NCI-H1436 (cell line): Measurements from ENCODE around the gene ABLIM3.

ENCODE experiments used
- DNase-seq: peaks from one replicate; lab custom pipeline; 2025; lab: John Stamatoyannopoulos, UW

ABLIM3 gene

GRCh38 chr5:149141224-149141956 lies at the start of gene ABLIM3:
TSS of gene ABLIM3 (plus strand) at chr5:149141493. CDS start at chr5:149142096, 603 bp downstream.
- DNase-seq: peak; percentile 26

GRCh38 chr5:149093625-149094024 lies 47.7 kb upstream of the ABLIM3 start:
- DNase-seq: no peak

- no peak for DNase-seq
Measured at GRCh38 chr5:149094996-149095395, 46.3 kb upstream of the ABLIM3 start.

GRCh38 chr5:149099920-149100319 lies 41.4 kb upstream of the ABLIM3 start:
- no peak for DNase-seq

- no peak for DNase-seq
Measured at GRCh38 chr5:149100331-149100730, 41.0 kb upstream of the ABLIM3 start.

GRCh38 chr5:149108651-149109280 lies 32.5 kb upstream of the ABLIM3 start:
- no peak for DNase-seq

- no peak for DNase-seq
Measured at GRCh38 chr5:149110406-149110805, 30.9 kb upstream of the ABLIM3 start.

GRCh38 chr5:149113669-149114068 lies 27.6 kb upstream of the ABLIM3 start:
- DNase-seq: no peak

GRCh38 chr5:149114403-149115312 lies 26.6 kb upstream of the ABLIM3 start:
- DNase-seq: peak; percentile 29

GRCh38 chr5:149117970-149118369 lies 23.3 kb upstream of the ABLIM3 start:
- DNase-seq: no peak

GRCh38 chr5:149118463-149118862 lies 22.8 kb upstream of the ABLIM3 start:
- no peak for DNase-seq

- no peak for DNase-seq
Measured at GRCh38 chr5:149121145-149121544, 20.1 kb upstream of the ABLIM3 start.

GRCh38 chr5:149123211-149123610 lies 18.1 kb upstream of the ABLIM3 start:
- DNase-seq: no peak

GRCh38 chr5:149125386-149125891 lies 15.9 kb upstream of the ABLIM3 start:
- no peak for DNase-seq

GRCh38 chr5:149126906-149127305 lies 14.4 kb upstream of the ABLIM3 start:
- no peak for DNase-seq

GRCh38 chr5:149127394-149127955 lies 13.8 kb upstream of the ABLIM3 start:
- no peak for DNase-seq

GRCh38 chr5:149128023-149128875 lies 13.0 kb upstream of the ABLIM3 start:
- no peak for DNase-seq

- DNase-seq: no peak
Measured at GRCh38 chr5:149129181-149129580, 12.1 kb upstream of the ABLIM3 start.

- no peak for DNase-seq
Measured at GRCh38 chr5:149130121-149130914, 11.0 kb upstream of the ABLIM3 start.

GRCh38 chr5:149132474-149132873 lies 8.8 kb upstream of the ABLIM3 start:
- no peak for DNase-seq
